Testis (tissue), 2 donors: Measurements from ENCODE around the gene ACADS.

Source experiments
- POLR2A ChIP-seq: fragments of 450-650 bp; IDR thresholded peaks from one replicate; pipeline ENCODE4 v1.6.1; 2017; ENCODE audit warnings: antibody characterized with exemption, mild to moderate bottlenecking, moderate library complexity
- TF ChIP-seq, protein P1 (sequence below), 3 experiments: fragments of 450-650 bp in 2 of 3; fragments of 200-600 bp in 1 of 3; sonication (generic) in 1 of 3; IDR thresholded peaks; one replicate each; pipeline ENCODE4 v1.5.1; 2016 to 2019; ENCODE audit warnings: antibody characterized with exemption in 3 of 3, mild to moderate bottlenecking in 2 of 3, moderate library complexity in 1 of 3

- no peak for TF ChIP-seq POLR2A
- TF ChIP-seq, protein P1, sequence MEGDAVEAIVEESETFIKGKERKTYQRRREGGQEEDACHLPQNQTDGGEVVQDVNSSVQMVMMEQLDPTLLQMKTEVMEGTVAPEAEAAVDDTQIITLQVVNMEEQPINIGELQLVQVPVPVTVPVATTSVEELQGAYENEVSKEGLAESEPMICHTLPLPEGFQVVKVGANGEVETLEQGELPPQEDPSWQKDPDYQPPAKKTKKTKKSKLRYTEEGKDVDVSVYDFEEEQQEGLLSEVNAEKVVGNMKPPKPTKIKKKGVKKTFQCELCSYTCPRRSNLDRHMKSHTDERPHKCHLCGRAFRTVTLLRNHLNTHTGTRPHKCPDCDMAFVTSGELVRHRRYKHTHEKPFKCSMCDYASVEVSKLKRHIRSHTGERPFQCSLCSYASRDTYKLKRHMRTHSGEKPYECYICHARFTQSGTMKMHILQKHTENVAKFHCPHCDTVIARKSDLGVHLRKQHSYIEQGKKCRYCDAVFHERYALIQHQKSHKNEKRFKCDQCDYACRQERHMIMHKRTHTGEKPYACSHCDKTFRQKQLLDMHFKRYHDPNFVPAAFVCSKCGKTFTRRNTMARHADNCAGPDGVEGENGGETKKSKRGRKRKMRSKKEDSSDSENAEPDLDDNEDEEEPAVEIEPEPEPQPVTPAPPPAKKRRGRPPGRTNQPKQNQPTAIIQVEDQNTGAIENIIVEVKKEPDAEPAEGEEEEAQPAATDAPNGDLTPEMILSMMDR (IDR thresholded peaks at IDR 0.05) = no peak
These were observed 12.1 kb downstream of the ACADS start for GRCh38 chr12:120737557-120738251.
